Measurements from ENCODE around the gene GRIA3. TPM values are rescaled to one million over a fixed set of nuclear protein-coding genes. Genes with fewer than 3 reads are reported as not detected.

GRIA3 gene
- total RNA-seq (2014; rRNA removed; shearing (Covaris generic)) (not detected in 2 replicates), total RNA-seq (2022) (not detected in 2 replicates), Bru-seq, nascent RNA (not detected), BruChase-seq, experiment 1, labeled RNA remaining after a 6-hour chase (not detected), BruChase-seq, experiment 2, labeled RNA remaining after a 2-hour chase (not detected)
- long read RNA-seq = 0 reads

GRCh38 chrX:123184219-123184865 is at the start of gene GRIA3:
Gene GRIA3, plus strand, starts transcription at chrX:123184278. Its CDS starts 258 bp downstream, at chrX:123184536.
- no peaks in the 10 kb centered on the region for H3K36me3 ChIP-seq (ENCODE audit: insufficient read depth, low read length)
- H3K4me2 ChIP-seq (ENCODE audit: low read length) = no peak within 1 kb of the TSS
- no peaks in the 10 kb centered on the region for H3K9me3 ChIP-seq (ENCODE audit: low read length)
- H4K20me1 ChIP-seq (ENCODE audit: insufficient read depth, low read length) = no peaks in the 10 kb centered on the region
- intact Hi-C loops (cut with micrococcal nuclease; ENCODE audit: unreplicated experiment) = no loop called here
- H3K9me2 ChIP-seq (ENCODE audit: insufficient read depth, low read length) = no peaks in the 10 kb centered on the region
- H3K4me1 ChIP-seq (ENCODE audit: insufficient read depth, low read length, poor library complexity, severe bottlenecking) = no peaks in the 10 kb centered on the region
- BruUV-seq (replicated peaks) = no TSS peak
- CTCF ChIA-PET (ENCODE audit: unreplicated experiment) = no interaction called here
- H2AFZ ChIP-seq (ENCODE audit: low read length) = no peak within 1 kb of the TSS
- no peaks in the 10 kb centered on the region for H3K79me2 ChIP-seq (ENCODE audit: insufficient read depth, low read depth, low read length)
- POLR2A ChIA-PET = no interaction called here
- H3K4me3 ChIP-seq (ENCODE audit: low read depth, low read length, poor library complexity, severe bottlenecking) = no peak within 1 kb of the TSS
- DNase-seq (ENCODE audit: low spot score) = no peak
- H3K27ac ChIP-seq (ENCODE audit: low read depth, low read length, poor library complexity, severe bottlenecking) = no peak within 1 kb of the TSS
- TF ChIP-seq, protein P1, sequence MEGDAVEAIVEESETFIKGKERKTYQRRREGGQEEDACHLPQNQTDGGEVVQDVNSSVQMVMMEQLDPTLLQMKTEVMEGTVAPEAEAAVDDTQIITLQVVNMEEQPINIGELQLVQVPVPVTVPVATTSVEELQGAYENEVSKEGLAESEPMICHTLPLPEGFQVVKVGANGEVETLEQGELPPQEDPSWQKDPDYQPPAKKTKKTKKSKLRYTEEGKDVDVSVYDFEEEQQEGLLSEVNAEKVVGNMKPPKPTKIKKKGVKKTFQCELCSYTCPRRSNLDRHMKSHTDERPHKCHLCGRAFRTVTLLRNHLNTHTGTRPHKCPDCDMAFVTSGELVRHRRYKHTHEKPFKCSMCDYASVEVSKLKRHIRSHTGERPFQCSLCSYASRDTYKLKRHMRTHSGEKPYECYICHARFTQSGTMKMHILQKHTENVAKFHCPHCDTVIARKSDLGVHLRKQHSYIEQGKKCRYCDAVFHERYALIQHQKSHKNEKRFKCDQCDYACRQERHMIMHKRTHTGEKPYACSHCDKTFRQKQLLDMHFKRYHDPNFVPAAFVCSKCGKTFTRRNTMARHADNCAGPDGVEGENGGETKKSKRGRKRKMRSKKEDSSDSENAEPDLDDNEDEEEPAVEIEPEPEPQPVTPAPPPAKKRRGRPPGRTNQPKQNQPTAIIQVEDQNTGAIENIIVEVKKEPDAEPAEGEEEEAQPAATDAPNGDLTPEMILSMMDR (conservative IDR thresholded peaks at IDR 0.05; ENCODE audit: low read length) = no peak
- no peak for TF ChIP-seq EZH2phosphoT487 (IDR thresholded peaks at IDR 0.05; ENCODE audit: borderline replicate concordance, low read depth, low read length)

DNA sequence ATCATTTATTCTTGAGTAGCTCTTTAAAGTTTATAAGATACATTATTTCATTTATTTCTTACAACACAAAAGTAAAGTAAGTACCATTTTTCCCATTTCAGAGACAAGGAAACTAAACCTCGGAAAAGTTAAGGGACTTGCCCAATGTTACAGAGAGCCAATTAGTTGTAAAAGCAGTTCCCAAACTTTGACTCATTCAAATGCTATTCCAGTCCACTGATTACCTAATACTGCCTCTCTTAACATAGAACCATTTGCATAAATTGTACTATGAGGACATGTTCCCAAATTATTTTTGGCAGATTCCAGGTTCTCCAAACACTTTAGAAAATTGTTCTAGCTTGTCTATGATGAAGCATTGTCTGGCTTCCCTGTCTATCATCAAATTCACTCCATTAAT is 45.6 kb upstream of the GRIA3 start:
- no peaks in the 10 kb centered on the region for H3K9me3 ChIP-seq (ENCODE audit: low read length)
- no peaks in the 10 kb centered on the region for H4K20me1 ChIP-seq (ENCODE audit: insufficient read depth, low read length)
- TF ChIP-seq, protein P1 (conservative IDR thresholded peaks at IDR 0.05; ENCODE audit: low read length) = no peak
- no peak for TF ChIP-seq EZH2phosphoT487 (IDR thresholded peaks at IDR 0.05; ENCODE audit: borderline replicate concordance, low read depth, low read length)
- no peak overlapping the region for H2AFZ ChIP-seq (ENCODE audit: low read length)
- intact Hi-C loops (cut with micrococcal nuclease; ENCODE audit: unreplicated experiment) = no loop called here
- H3K4me2 ChIP-seq (ENCODE audit: low read length) = no peak overlapping the region
- ChIA-PET POLR2A (no interaction called here), CTCF (ENCODE audit: unreplicated experiment) (no interaction called here)
- H3K9me2 ChIP-seq (ENCODE audit: insufficient read depth, low read length) = no peaks in the 10 kb centered on the region
- H3K36me3 ChIP-seq (ENCODE audit: insufficient read depth, low read length) = no peaks in the 10 kb centered on the region
- no peak for DNase-seq (ENCODE audit: low spot score)
- H3K4me3 ChIP-seq (ENCODE audit: low read depth, low read length, poor library complexity, severe bottlenecking) = no peak overlapping the region
- no TSS peak for BruUV-seq (replicated peaks)
- no peak overlapping the region for H3K27ac ChIP-seq (ENCODE audit: low read depth, low read length, poor library complexity, severe bottlenecking)
- H3K79me2 ChIP-seq (ENCODE audit: insufficient read depth, low read depth, low read length) = no peaks in the 10 kb centered on the region
- no peaks in the 10 kb centered on the region for H3K4me1 ChIP-seq (ENCODE audit: insufficient read depth, low read length, poor library complexity, severe bottlenecking)

GRCh38 chrX:123140454-123140853 is 43.6 kb upstream of the GRIA3 start:
- intact Hi-C loops (cut with micrococcal nuclease; ENCODE audit: unreplicated experiment) = no loop called here
- ChIA-PET CTCF (ENCODE audit: unreplicated experiment) (no interaction called here), POLR2A (interaction anchor here (0.6 kb wide), 1 partner anchor 201 kb away, joined by 3 read pairs; no protein-coding TSS in a partner anchor)
- no TSS peak for BruUV-seq (replicated peaks)
- H3K9me3 ChIP-seq (ENCODE audit: low read length) = no peaks in the 10 kb centered on the region
- H3K9me2 ChIP-seq (ENCODE audit: insufficient read depth, low read length) = no peaks in the 10 kb centered on the region
- H3K79me2 ChIP-seq (ENCODE audit: insufficient read depth, low read depth, low read length) = no peaks in the 10 kb centered on the region
- no peaks in the 10 kb centered on the region for H3K4me1 ChIP-seq (ENCODE audit: insufficient read depth, low read length, poor library complexity, severe bottlenecking)
- TF ChIP-seq, protein P1 (conservative IDR thresholded peaks at IDR 0.05; ENCODE audit: low read length) = no peak
- no peak for TF ChIP-seq EZH2phosphoT487 (IDR thresholded peaks at IDR 0.05; ENCODE audit: borderline replicate concordance, low read depth, low read length)
- H2AFZ ChIP-seq (ENCODE audit: low read length) = no peak overlapping the region
- H3K27ac ChIP-seq (ENCODE audit: low read depth, low read length, poor library complexity, severe bottlenecking) = no peak overlapping the region
- DNase-seq (ENCODE audit: low spot score) = no peak
- H4K20me1 ChIP-seq (ENCODE audit: insufficient read depth, low read length) = no peaks in the 10 kb centered on the region
- H3K4me3 ChIP-seq (ENCODE audit: low read depth, low read length, poor library complexity, severe bottlenecking) = no peak overlapping the region
- no peaks in the 10 kb centered on the region for H3K36me3 ChIP-seq (ENCODE audit: insufficient read depth, low read length)
- H3K4me2 ChIP-seq (ENCODE audit: low read length) = no peak overlapping the region

Data from OCI-LY7 (cell line).